Activated T-cell treated with anti-CD3 and anti-CD28 coated beads, Interleukin-2, amount 50 U/mL, for 48 hours (primary cell): Measurements from ENCODE around the gene FAM117B.
"Not testable (repeated sequence)": the region's sequence is repeated elsewhere in the genome, so short reads cannot be mapped to it uniquely, and the experiment has no call there.

Experiments
- DNase-seq, 2 experiments: peaks; one replicate each; pipeline ENCODE4 v3.0.0-alpha.2; 2020

Gene FAM117B

DNA sequence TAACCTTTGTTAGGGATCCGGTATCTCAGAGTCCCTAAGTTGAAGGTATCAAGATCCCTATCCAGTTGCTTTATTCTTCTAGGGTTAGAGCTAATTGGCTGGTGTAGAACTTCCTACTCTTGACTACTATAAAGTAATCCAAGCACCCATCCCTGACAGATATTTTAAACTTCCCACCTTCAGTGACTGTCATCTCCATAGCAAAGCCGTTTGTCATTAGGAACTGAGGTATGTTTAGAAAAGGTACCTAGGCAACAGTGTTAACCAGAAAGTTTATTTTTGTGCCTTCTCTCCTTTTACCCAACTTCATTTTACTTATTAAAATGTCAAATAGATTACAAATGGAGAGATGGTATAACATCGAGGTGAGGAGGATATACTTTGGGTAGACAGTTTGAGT lies 4.5 kb downstream of the FAM117B start:
- DNase-seq: no peak

GRCh38 chr2:202642567-202642966 lies 7.8 kb downstream of the FAM117B start:
- no peak for DNase-seq

- DNase-seq: no peak
Measured at GRCh38 chr2:202643012-202643858, 8.5 kb downstream of the FAM117B start.

DNA sequence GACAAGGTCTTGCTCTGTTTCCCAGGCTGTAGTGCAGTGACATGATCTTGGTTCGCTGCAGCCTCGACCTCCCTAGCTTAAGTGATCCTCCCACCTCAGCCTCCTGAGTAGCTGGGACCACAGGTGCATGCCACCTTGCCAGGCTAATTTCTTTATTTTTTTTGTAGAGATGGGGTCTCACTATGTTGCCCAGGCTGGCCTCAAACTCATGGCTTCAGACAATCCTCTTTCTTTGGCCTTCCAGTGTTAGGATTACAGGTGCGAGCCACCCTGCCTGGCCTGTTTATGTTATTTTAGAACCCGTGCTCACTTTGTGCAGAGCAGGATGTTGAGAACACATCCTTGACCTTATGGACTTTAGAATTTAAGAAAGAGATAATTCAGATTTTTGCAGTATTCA lies 17.4 kb downstream of the FAM117B start:
- no peak for DNase-seq

- no peak for DNase-seq
Measured at GRCh38 chr2:202653890-202654289, 19.1 kb downstream of the FAM117B start.

GRCh38 chr2:202657876-202658275 lies 23.1 kb downstream of the FAM117B start:
- no peak for DNase-seq

DNA sequence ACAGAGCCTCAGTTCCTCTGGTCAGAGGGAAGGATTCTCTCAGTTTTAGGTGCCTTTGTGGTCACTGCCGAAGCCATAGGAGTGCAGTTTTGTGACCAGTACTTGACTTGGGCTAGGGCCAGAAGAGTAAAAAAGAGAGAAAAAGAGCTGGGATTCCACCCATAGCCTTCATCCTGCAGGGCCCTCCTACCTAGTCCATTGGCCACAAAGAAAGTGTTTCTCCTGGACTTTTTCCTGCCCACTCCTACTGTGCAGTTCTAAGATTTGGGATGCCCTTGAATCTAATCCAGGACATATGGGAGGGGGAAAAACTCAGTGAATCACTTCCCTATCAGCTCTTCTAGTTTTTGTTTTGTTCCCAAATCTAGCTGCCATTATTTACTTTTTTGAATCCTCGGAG lies 26.0 kb downstream of the FAM117B start:
- DNase-seq: no peak

GRCh38 chr2:202669841-202670240 lies 35.1 kb downstream of the FAM117B start:
- no peak for DNase-seq

GRCh38 chr2:202671317-202672035 lies 36.7 kb downstream of the FAM117B start:
- no peak for DNase-seq

DNA sequence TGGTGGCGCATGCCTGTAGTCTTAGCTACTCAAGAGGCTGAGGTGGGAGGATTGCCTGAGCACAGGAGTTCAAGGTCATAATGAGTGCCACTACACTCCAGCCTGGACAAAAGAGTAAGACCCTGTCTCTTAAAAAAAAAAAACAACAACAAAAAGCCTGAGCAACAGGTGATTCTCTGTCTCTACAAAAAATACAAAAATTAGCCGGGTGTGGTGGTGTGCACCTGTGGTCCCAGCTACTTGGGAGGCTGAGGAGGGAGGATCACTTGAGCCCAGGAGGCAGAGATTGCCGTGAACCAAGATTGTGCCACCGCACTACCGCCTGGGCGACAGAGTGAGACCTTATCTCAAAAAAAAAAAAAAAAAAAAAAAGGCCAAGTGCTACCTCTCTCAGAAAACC lies 40.3 kb downstream of the FAM117B start:
- not testable (repeated sequence) for DNase-seq

- no peak for DNase-seq
Measured at GRCh38 chr2:202679980-202680379, 45.2 kb downstream of the FAM117B start.

DNA sequence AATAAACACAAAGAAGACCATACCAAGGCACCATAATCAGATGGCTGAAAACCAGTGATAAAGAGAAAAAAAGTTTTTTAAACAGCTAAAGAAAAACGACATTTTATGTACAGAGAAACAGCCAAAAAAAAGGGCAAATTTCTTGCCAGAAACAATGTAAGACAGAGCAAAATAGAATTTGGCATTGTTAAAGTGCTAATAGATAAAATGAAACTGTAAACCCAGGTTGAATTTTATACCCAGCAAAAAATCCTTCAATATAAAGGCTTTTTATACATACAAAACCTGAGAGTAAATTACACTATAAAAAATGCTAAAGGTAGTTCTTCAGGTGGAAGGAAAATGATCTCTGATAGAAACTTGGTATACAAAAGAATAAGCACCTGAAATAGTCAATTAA lies 45.7 kb downstream of the FAM117B start:
- DNase-seq: no peak

GRCh38 chr2:202681688-202682205 lies 47.0 kb downstream of the FAM117B start:
- DNase-seq: no peak

DNA sequence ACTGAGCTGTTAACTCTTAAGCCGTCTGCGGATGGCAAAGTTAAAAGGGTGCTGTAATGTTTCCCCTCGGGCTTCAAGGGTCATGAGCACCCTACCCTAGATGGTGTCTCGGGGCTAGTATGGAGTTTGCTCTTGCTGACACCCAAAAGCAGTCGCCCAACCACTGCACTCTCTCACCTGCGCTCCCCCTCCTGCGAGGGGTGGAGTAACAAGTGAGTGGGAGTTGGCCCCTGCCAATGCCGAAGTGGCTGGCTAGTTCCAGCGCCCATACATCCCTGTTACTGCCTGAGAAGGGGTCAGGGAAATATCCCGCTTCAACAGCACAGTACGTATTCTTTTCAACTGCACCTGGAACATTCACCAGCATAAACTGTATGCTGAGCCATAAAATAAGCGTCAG lies 47.5 kb downstream of the FAM117B start:
- DNase-seq: no peak

DNA sequence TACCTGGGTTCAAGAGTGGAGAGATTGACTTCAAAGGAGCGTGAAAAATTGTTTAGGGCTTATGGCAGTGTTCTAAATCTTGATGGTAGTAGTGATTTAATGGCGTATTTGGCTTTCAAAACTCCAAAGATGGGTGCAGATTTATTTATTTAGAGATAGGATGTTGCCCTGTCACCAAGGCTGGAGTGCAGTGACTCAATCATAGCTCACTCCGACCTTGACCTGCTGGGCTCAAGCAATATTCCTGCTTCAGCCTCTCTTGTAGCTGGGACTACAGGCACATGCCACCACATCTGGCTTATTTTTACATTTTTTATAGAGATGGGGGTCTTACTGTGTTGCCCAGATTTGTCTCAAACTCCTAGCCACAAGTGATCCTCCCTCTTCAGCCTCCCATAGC lies 52.5 kb downstream of the FAM117B start:
- no peak for DNase-seq

GRCh38 chr2:202689459-202689858 lies 54.7 kb downstream of the FAM117B start:
- DNase-seq: no peak

- no peak for DNase-seq
Measured at GRCh38 chr2:202689898-202690297, 55.1 kb downstream of the FAM117B start.

- DNase-seq: no peak
Measured at GRCh38 chr2:202690321-202690900, 55.6 kb downstream of the FAM117B start.

GRCh38 chr2:202693503-202693902 lies 58.7 kb downstream of the FAM117B start:
- DNase-seq: no peak

GRCh38 chr2:202695166-202695565 lies 60.4 kb downstream of the FAM117B start:
- DNase-seq: no peak

GRCh38 chr2:202700075-202700901 lies 65.5 kb downstream of the FAM117B start:
- DNase-seq: no peak

- no peak for DNase-seq
Measured at GRCh38 chr2:202703091-202703490, 68.3 kb downstream of the FAM117B start.

- no peak for DNase-seq
Measured at GRCh38 chr2:202704248-202704647, 69.5 kb downstream of the FAM117B start.
